Tibial nerve (tissue), 4 donors: ENCODE results near the gene ITGB7. TPM values are rescaled to one million over a fixed set of nuclear protein-coding genes. Genes with fewer than 3 reads are reported as not detected.

ENCODE experiments used
- DNase-seq, 2 donors: peaks; one replicate each; pipeline ENCODE4 v3.0.0-alpha.2; 2019; ENCODE audit warnings: low spot score in 2 of 2
- H3K27ac ChIP-seq, 4 donors: fragments of 200-600 bp; sonication (generic) in 3 of 4; one replicate each; pipeline ENCODE4 v1.5.1; 2017 to 2019; ENCODE audit warnings: mild to moderate bottlenecking in 1 of 4
- H3K27me3 ChIP-seq, 2 donors: fragments of 200-600 bp; sonication (generic) in 1 of 2; one replicate each; pipeline versions ENCODE4 v1.5.1 to v1.6.0; 2017 to 2019
- H3K36me3 ChIP-seq, 3 donors: fragments of 200-600 bp; sonication (generic); one replicate each; pipeline ENCODE4 v1.5.1; 2018 to 2019
- H3K4me1 ChIP-seq, 4 donors: fragments of 200-600 bp; sonication (generic) in 3 of 4; one replicate each; pipeline ENCODE4 v1.5.1; 2017 to 2019
- H3K4me3 ChIP-seq, 4 donors: fragments of 200-600 bp; sonication (generic) in 3 of 4; one replicate each; pipeline ENCODE4 v1.5.1; 2017 to 2019; ENCODE audit warnings: mild to moderate bottlenecking in 1 of 4, moderate library complexity in 1 of 4
- H3K9me3 ChIP-seq, 4 donors: fragments of 200-600 bp; sonication (generic) in 3 of 4; one replicate each; pipeline ENCODE4 v1.5.1; 2017 to 2019
- EP300 ChIP-seq, 2 donors: sonication (generic); formaldehyde crosslinking; IDR thresholded peaks; one replicate each; pipeline ENCODE4 v1.6.1; 2017; ENCODE audit warnings: antibody characterized with exemption in 2 of 2, mild to moderate bottlenecking in 1 of 2
- POLR2A ChIP-seq, 2 donors: fragments of 450-650 bp; IDR thresholded peaks; one replicate each; pipeline ENCODE4 v1.6.1; 2017; ENCODE audit warnings: antibody characterized with exemption in 2 of 2, mild to moderate bottlenecking in 2 of 2, moderate library complexity in 2 of 2
- WGBS, 2 donors: methylation state at CpG; one replicate each; pipeline ENCODE4 v1.1.5; 2018; 5-methylcytosine and 5-hydroxymethylcytosine counted together
- total RNA-seq, 4 donors: library from RNA; depleted of rRNA; stranded (reverse); fragments of >200 nt; gene quantifications; one replicate each; pipeline ENCODE4 v1.1.0, GENCODE V29; 2016
- TF ChIP-seq, protein P1 (sequence below), 5 experiments: fragments of 200-600 bp in 3 of 5; fragments of 450-650 bp in 2 of 5; sonication (generic) in 3 of 5; IDR thresholded peaks; one replicate each; pipeline ENCODE4 v1.5.1; 2016 to 2019; ENCODE audit warnings: antibody characterized with exemption in 5 of 5, mild to moderate bottlenecking in 3 of 5, moderate library complexity in 2 of 5

The ITGB7 gene
- total RNA-seq, 4 donors from 2014 or later, result 3.6 to 15.1 (median 8.9) TPM

- peaks cover 5 to 75% (median 60%) of the 10 kb centered on the region in 4 donors for H3K4me1 ChIP-seq
- H3K4me3 ChIP-seq, result peak overlapping the region; percentile 53 to 78 (median 68)
- peak; percentile 42 to 55 for DNase-seq
- no peaks in the 10 kb centered on the region for H3K9me3 ChIP-seq
- H3K27ac ChIP-seq, result peak overlapping the region; percentile 92 to 100 (median 96)
- 0 to 1% methylated on average over 22 to 36 of the region's 53 CpGs for WGBS, 2 donors
- peaks cover 0 to 6% (median 0%) of the 10 kb centered on the region in 3 donors for H3K36me3 ChIP-seq
- no peak for TF ChIP-seq EP300 (IDR thresholded peaks at IDR 0.05)
- TF ChIP-seq, protein P1, sequence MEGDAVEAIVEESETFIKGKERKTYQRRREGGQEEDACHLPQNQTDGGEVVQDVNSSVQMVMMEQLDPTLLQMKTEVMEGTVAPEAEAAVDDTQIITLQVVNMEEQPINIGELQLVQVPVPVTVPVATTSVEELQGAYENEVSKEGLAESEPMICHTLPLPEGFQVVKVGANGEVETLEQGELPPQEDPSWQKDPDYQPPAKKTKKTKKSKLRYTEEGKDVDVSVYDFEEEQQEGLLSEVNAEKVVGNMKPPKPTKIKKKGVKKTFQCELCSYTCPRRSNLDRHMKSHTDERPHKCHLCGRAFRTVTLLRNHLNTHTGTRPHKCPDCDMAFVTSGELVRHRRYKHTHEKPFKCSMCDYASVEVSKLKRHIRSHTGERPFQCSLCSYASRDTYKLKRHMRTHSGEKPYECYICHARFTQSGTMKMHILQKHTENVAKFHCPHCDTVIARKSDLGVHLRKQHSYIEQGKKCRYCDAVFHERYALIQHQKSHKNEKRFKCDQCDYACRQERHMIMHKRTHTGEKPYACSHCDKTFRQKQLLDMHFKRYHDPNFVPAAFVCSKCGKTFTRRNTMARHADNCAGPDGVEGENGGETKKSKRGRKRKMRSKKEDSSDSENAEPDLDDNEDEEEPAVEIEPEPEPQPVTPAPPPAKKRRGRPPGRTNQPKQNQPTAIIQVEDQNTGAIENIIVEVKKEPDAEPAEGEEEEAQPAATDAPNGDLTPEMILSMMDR (IDR thresholded peaks at IDR 0.05), result no peak
- TF ChIP-seq POLR2A (IDR thresholded peaks at IDR 0.05), result no peak
- H3K27me3 ChIP-seq, result no peaks in the 10 kb centered on the region
Observed at GRCh38 chr12:53219956-53220693, 13.1 kb upstream of the ITGB7 start.

GRCh38 chr12:53219292-53219955 is 12.4 kb upstream of the ITGB7 start:
- Histone ChIP-seq H3K4me1 (peaks cover 4 to 75% (median 56%) of the 10 kb centered on the region in 4 donors), H3K27me3 (no peaks in the 10 kb centered on the region), H3K36me3 (peaks cover 0 to 13% (median 0%) of the 10 kb centered on the region in 3 donors), H3K27ac (peak overlapping the region; percentile 92 to 100 (median 96)), H3K4me3 (peak overlapping the region; percentile 53 to 78 (median 68)), H3K9me3 (no peaks in the 10 kb centered on the region)
- TF ChIP-seq EP300 (IDR thresholded peaks at IDR 0.05), result peak in 1 of 2 donors; percentile 34
- TF ChIP-seq POLR2A (IDR thresholded peaks at IDR 0.05), result no peak
- DNase-seq, result no peak
- 0 to 1% methylated on average over 27 of the region's 27 CpGs for WGBS, 2 donors

DNA sequence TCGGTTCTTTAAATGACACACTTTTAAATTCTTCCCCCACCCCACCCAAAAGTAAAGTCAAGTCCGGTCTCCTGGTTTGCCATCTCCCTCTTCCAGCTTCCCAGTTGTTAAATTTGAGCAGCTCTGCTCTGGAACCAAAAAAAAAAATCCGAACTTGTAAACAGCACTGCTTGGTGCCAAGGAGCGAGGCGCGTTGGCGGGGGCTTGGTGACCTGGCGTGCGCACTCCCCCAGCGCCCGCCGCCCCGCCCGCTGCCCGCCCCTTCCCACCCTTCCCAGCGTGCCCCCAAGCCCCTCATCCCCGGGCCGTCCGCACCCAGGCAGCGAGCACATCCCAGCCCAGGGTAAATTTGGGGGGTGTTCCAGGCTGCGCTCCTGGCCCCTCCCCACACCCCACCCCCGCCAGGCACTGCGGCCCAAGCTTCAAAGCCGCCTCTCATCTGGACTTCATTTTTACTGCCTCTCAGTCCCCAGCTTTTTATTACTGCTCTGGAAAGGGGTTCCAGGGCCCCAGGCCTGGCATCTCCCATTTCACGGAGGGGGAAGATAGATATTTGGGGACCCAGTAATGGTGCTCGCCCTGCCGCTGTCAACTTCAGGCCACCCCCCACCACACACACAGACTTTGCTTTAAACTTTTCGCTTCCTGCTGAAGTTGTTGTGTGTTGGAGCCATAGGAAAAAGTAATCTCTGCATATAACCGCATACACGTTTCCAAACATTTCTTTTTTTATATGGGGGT is 11.7 kb upstream of the ITGB7 start:
- Histone ChIP-seq H3K9me3 (no peaks in the 10 kb centered on the region), H3K4me1 (peaks cover 0 to 75% (median 49%) of the 10 kb centered on the region in 4 donors), H3K27me3 (no peaks in the 10 kb centered on the region), H3K36me3 (peaks cover 0 to 20% (median 0%) of the 10 kb centered on the region in 3 donors), H3K4me3 (peak overlapping the region; percentile 53 to 78 (median 68)), H3K27ac (peak overlapping the region; percentile 92 to 100 (median 96))
- DNase-seq, result no peak
- 3 to 22% methylated on average over 20 to 30 of the region's 30 CpGs for WGBS, 2 donors
- TF ChIP-seq POLR2A (IDR thresholded peaks at IDR 0.05), result no peak
- TF ChIP-seq, protein P1 (IDR thresholded peaks at IDR 0.05), result no peak
- no peak for TF ChIP-seq EP300 (IDR thresholded peaks at IDR 0.05)

- WGBS, 2 donors, result 24 to 45% methylated on average over 3 of the region's 3 CpGs
- H3K4me1 ChIP-seq, result peaks cover 0 to 72% (median 41%) of the 10 kb centered on the region in 4 donors
- H3K4me3 ChIP-seq, result peak overlapping the region; percentile 53 to 78 (median 68)
- H3K27ac ChIP-seq, result peak overlapping the region; percentile 92 to 100 (median 96)
- H3K9me3 ChIP-seq, result no peaks in the 10 kb centered on the region
- peaks cover 0 to 29% (median 0%) of the 10 kb centered on the region in 3 donors for H3K36me3 ChIP-seq
- DNase-seq, result no peak
- no peak for TF ChIP-seq EP300 (IDR thresholded peaks at IDR 0.05)
- TF ChIP-seq, protein P1 (IDR thresholded peaks at IDR 0.05), result no peak
- TF ChIP-seq POLR2A (IDR thresholded peaks at IDR 0.05), result no peak
- no peaks in the 10 kb centered on the region for H3K27me3 ChIP-seq
Observed at GRCh38 chr12:53217931-53218307, 10.9 kb upstream of the ITGB7 start.
